ENCODE data around the gene SMAP2. TPM values are rescaled to one million over a fixed set of nuclear protein-coding genes. Genes with fewer than 3 reads are reported as not detected.

SMAP2 gene
- total and polyA plus RNA-seq, 2 donors (not counting 3 experiments of a cell fraction or from before 2014, with no cell fraction given): 8.0 to 11.1 TPM

DNA sequence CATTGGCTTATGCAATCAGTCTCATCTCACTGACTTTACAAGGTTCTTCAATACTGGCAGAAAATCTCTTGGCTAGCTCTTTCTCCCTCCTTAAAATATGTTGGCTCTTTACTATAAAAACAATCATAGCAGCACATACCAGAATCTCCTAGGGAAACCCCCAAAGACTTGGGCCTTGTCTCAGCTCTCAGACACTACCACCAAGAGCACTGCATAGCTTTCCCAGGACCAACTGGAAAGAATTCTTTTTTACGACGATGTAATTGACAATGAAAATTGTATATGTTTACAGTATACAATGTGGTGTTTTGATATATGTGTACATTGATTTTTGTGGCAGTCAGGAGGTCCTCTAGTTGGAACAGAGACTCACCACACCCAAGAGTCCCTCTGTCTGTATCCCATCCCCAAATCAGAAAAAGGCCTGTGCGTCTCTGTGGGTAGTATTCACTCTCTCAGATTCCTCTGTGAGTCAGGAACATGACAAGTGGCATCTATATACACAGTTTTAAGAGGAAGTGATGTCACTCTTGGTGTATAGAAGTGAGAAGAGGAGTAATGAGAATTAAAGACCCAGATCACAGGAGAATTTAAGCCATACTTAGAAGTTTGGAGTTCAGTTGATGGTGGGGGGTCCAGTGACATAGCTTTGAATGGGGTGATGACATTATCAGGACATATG lies 21.1 kb downstream of the SMAP2 start:
- FAIRE-seq: no peak
- no peaks in the 10 kb centered on the region for H3K9me3 ChIP-seq (replicated peaks; ENCODE audit: control insufficient read depth, insufficient read depth, low read length)
- H3K4me1 ChIP-seq (ENCODE audit: control insufficient read depth, extremely low read depth, insufficient read depth, low read length): no peaks in the 10 kb centered on the region
- H3K9ac ChIP-seq (replicated peaks; ENCODE audit: extremely low read depth, insufficient read depth, low read length): no peak overlapping the region
- intact Hi-C loops (cut with micrococcal nuclease): no loop called here
- no peaks in the 10 kb centered on the region for H4K20me1 ChIP-seq (replicated peaks; ENCODE audit: control insufficient read depth, extremely low read depth, insufficient read depth, low read length)
- H3K79me2 ChIP-seq (ENCODE audit: control insufficient read depth, insufficient read depth, low read length): no peaks in the 10 kb centered on the region
- ChIA-PET POLR2A (no interaction called here), CTCF (interaction anchor here (2.0 to 5.1 kb wide), 3 partner anchors 10 to 251 kb away, joined by 7 to 16 read pairs (median 8); no protein-coding TSS in a partner anchor)
- TF ChIP-seq, protein P1, sequence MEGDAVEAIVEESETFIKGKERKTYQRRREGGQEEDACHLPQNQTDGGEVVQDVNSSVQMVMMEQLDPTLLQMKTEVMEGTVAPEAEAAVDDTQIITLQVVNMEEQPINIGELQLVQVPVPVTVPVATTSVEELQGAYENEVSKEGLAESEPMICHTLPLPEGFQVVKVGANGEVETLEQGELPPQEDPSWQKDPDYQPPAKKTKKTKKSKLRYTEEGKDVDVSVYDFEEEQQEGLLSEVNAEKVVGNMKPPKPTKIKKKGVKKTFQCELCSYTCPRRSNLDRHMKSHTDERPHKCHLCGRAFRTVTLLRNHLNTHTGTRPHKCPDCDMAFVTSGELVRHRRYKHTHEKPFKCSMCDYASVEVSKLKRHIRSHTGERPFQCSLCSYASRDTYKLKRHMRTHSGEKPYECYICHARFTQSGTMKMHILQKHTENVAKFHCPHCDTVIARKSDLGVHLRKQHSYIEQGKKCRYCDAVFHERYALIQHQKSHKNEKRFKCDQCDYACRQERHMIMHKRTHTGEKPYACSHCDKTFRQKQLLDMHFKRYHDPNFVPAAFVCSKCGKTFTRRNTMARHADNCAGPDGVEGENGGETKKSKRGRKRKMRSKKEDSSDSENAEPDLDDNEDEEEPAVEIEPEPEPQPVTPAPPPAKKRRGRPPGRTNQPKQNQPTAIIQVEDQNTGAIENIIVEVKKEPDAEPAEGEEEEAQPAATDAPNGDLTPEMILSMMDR (IDR thresholded peaks at IDR 0.05; ENCODE audit: extremely low read depth in 1 of 2, insufficient read depth in 1 of 2, low read depth in 1 of 2, low read length in 2 of 2): no peak
- no peaks in the 10 kb centered on the region for H3K27me3 ChIP-seq (ENCODE audit: control insufficient read depth in 2 of 2, insufficient read depth in 2 of 2, low read length in 2 of 2)
- no peak overlapping the region for H2AFZ ChIP-seq (ENCODE audit: low read depth, low read length)
- H3K9me1 ChIP-seq (replicated peaks; ENCODE audit: control insufficient read depth, extremely low read depth, insufficient read depth, low read length): no peaks in the 10 kb centered on the region
- no peaks in the 10 kb centered on the region for H3K36me3 ChIP-seq (ENCODE audit: control insufficient read depth in 2 of 2, extremely low read depth in 1 of 2, insufficient read depth in 2 of 2, low read length in 2 of 2)
- DNase-seq (ENCODE audit: low read depth, low spot score): no peak
- H3K4me2 ChIP-seq (ENCODE audit: insufficient read depth, low read length): no peak overlapping the region
- dilution Hi-C loops (cut with MboI; ENCODE audit: extremely low pct_ligation_motif_present, low sequenced_read_pairs): no loop called here
- H3K4me3 ChIP-seq (replicated peaks in 1 of 3; ENCODE audit: insufficient read depth in 1 of 3, low read depth in 1 of 3, low read length in 3 of 3): no peak overlapping the region
- BruUV-seq (replicated peaks): no TSS peak
- no peak overlapping the region for H3K27ac ChIP-seq (ENCODE audit: insufficient read depth, low read depth, low read length)

DNA sequence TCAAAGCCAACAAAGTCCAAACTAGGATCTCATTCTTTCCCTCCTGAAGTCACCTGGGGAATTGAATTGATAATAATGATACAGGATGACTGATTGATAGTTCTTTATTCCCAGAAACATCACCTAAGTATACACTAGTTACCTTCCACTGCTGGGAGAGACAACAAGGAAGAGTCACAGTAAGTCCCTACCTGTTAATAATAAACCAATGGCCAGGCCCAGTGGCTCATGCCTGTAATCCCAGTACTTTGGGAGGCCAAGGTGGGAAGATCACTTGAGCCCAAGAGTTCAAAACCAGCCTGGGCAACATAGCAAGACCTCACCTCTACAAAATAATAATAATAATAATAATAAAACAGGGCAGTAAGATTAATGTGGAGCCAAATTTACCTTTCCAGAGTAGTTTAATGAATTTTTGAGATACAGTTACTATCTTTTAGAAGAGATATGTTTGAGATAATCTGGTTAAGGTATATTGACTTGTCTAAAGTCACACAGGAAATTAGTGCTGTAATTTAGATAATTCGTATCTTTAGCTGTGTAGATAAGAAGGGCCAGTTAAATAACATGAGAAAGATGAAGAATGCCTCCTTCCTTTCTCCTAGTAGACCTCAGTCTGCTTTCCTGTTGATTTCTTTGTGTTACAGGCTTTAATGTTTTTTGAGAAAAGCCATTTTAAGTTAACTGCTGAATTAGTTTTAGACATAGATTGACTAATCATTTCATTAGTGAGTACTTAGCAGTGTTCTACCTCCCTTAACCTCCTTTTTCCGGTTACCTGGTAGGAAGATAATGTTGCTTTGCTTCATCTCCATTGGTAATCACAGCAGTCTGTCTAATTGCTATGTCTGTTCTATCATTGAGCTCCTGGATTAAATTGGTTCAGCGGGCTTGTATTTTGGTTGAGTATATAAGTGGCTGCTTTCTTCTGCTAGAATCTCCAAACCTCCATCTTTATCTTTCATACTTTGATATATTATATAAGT lies 22.0 kb downstream of the SMAP2 start:
- intact Hi-C loops (cut with micrococcal nuclease) (no loop called here), dilution Hi-C loops (cut with MboI; ENCODE audit: extremely low pct_ligation_motif_present, low sequenced_read_pairs) (no loop called here)
- DNase-seq (ENCODE audit: low read depth, low spot score): no peak
- no peaks in the 10 kb centered on the region for H3K27me3 ChIP-seq (ENCODE audit: control insufficient read depth in 2 of 2, insufficient read depth in 2 of 2, low read length in 2 of 2)
- H3K36me3 ChIP-seq (ENCODE audit: control insufficient read depth in 2 of 2, extremely low read depth in 1 of 2, insufficient read depth in 2 of 2, low read length in 2 of 2): no peaks in the 10 kb centered on the region
- no TSS peak for BruUV-seq (replicated peaks)
- CTCF ChIA-PET: interaction anchor here (2.0 to 2.2 kb wide), 2 partner anchors 9 to 252 kb away, joined by 7 to 8 read pairs; no protein-coding TSS in a partner anchor
- no peak overlapping the region for H3K4me2 ChIP-seq (ENCODE audit: insufficient read depth, low read length)
- H3K79me2 ChIP-seq (ENCODE audit: control insufficient read depth, insufficient read depth, low read length): no peaks in the 10 kb centered on the region
- FAIRE-seq: no peak
- no peak overlapping the region for H2AFZ ChIP-seq (ENCODE audit: low read depth, low read length)
- H3K9me3 ChIP-seq (replicated peaks; ENCODE audit: control insufficient read depth, insufficient read depth, low read length): no peaks in the 10 kb centered on the region
- no peak overlapping the region for H3K27ac ChIP-seq (ENCODE audit: insufficient read depth, low read depth, low read length)
- no peak overlapping the region for H3K9ac ChIP-seq (replicated peaks; ENCODE audit: extremely low read depth, insufficient read depth, low read length)
- no peaks in the 10 kb centered on the region for H4K20me1 ChIP-seq (replicated peaks; ENCODE audit: control insufficient read depth, extremely low read depth, insufficient read depth, low read length)
- no peaks in the 10 kb centered on the region for H3K4me1 ChIP-seq (ENCODE audit: control insufficient read depth, extremely low read depth, insufficient read depth, low read length)
- TF ChIP-seq POLR2AphosphoS5 (IDR thresholded peaks at IDR 0.05; ENCODE audit: insufficient read depth, low read depth, low read length) (no peak), JUN (IDR thresholded peaks at IDR 0.05; ENCODE audit: borderline replicate concordance, insufficient read depth, insufficient read length, low read depth) (no peak), GATA2 (IDR thresholded peaks at IDR 0.05; ENCODE audit: insufficient read depth, insufficient read length, low read depth, low read length) (no peak), EZH2 (IDR thresholded peaks at IDR 0.05; ENCODE audit: borderline replicate concordance, low read depth, low read length, severe bottlenecking) (no peak), MYC (IDR thresholded peaks at IDR 0.05; ENCODE audit: low read depth, low read length) (no peak), FOS (IDR thresholded peaks at IDR 0.05; ENCODE audit: borderline replicate concordance, insufficient read depth, low read length) (no peak), POLR2A (IDR thresholded peaks at IDR 0.05; ENCODE audit: low read depth, low read length) (no peak)
- TF ChIP-seq, protein P2, sequence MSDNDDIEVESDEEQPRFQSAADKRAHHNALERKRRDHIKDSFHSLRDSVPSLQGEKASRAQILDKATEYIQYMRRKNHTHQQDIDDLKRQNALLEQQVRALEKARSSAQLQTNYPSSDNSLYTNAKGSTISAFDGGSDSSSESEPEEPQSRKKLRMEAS (IDR thresholded peaks at IDR 0.05; ENCODE audit: insufficient read depth, insufficient read length): no peak
- TF ChIP-seq, protein P1 (IDR thresholded peaks at IDR 0.05; ENCODE audit: extremely low read depth in 1 of 2, insufficient read depth in 1 of 2, low read depth in 1 of 2, low read length in 2 of 2): no peak
- no peak overlapping the region for H3K4me3 ChIP-seq (replicated peaks in 1 of 3; ENCODE audit: insufficient read depth in 1 of 3, low read depth in 1 of 3, low read length in 3 of 3)
- H3K9me1 ChIP-seq (replicated peaks; ENCODE audit: control insufficient read depth, extremely low read depth, insufficient read depth, low read length): no peaks in the 10 kb centered on the region
- POLR2A ChIA-PET: no interaction called here
